Measurements from ENCODE around the gene PRR22. TPM values are rescaled to one million over a fixed set of nuclear protein-coding genes. Genes with fewer than 3 reads are reported as not detected.
"Not testable (repeated sequence)": the region's sequence is repeated elsewhere in the genome, so short reads cannot be mapped to it uniquely, and the experiment has no call there.

PRR22 gene
- total and polyA plus RNA-seq, 2 donors (not counting 1 experiment from before 2014, with no cell fraction given) = 3.4 to 5.6 TPM

GRCh38 chr19:5749505-5749904, 35.0 kb downstream of the PRR22 start:
- Histone ChIP-seq H3K4me3 (ENCODE audit: control extremely low read depth in 1 of 5, extremely low read depth in 1 of 5, insufficient read depth in 1 of 5, low read depth in 2 of 5, low read length in 4 of 5) (no peak overlapping the region), H3K27me3 (replicated peaks in 1 of 4; ENCODE audit: control extremely low read depth in 1 of 4, control insufficient read depth in 3 of 4, insufficient read depth in 4 of 4, low read length in 3 of 4) (peaks cover 0 to 7% (median 1%) of the 10 kb centered on the region in 4 experiments), H3K9me3 (ENCODE audit: control extremely low read depth in 1 of 3, control insufficient read depth in 2 of 3, insufficient read depth in 1 of 3, low read length in 2 of 3) (no peaks in the 10 kb centered on the region), H2AFZ (ENCODE audit: insufficient read depth, low read depth, low read length, poor library complexity, severe bottlenecking) (no peak overlapping the region), H3K27ac (ENCODE audit: low read length in 2 of 2) (no peak overlapping the region), H3K9ac (ENCODE audit: low read length) (no peak overlapping the region), H3K4me2 (replicated peaks; ENCODE audit: low read depth, low read length, poor library complexity, severe bottlenecking) (no peak overlapping the region), H3K36me3 (replicated peaks in 1 of 2; ENCODE audit: control extremely low read depth in 1 of 2, control insufficient read depth in 1 of 2, extremely low read depth in 1 of 2, insufficient read depth in 2 of 2, low read length in 1 of 2) (no peaks in the 10 kb centered on the region), H3K79me2 (ENCODE audit: control insufficient read depth, insufficient read depth, low read length) (no peaks in the 10 kb centered on the region), H4K20me1 (ENCODE audit: control insufficient read depth, insufficient read depth, low read length, poor library complexity, severe bottlenecking) (no peaks in the 10 kb centered on the region), H3K4me1 (ENCODE audit: control insufficient read depth in 2 of 2, insufficient read depth in 2 of 2, low read length in 2 of 2) (no peaks in the 10 kb centered on the region)
- no peak overlapping the region for H3K4me3 Mint-ChIP-seq
- H3K9me3 Mint-ChIP-seq (ENCODE audit: insufficient read depth) = no peaks in the 10 kb centered on the region
- intact Hi-C loops (cut with micrococcal nuclease) = no loop called here
- WGBS (ENCODE audit: insufficient coverage) = no CpG with 5 or more reads among the region's 5 CpGs
- CTCF ChIA-PET = interaction anchor here (0.7 kb wide), 1 partner anchor 343 kb away, joined by 5 read pairs; no protein-coding TSS in a partner anchor
- no peak for DNase-seq
- H3K4me1 Mint-ChIP-seq = no peaks in the 10 kb centered on the region
- ATAC-seq (ENCODE audit: low read depth) = no peak
- no peak for TF ChIP-seq EZH2 (IDR thresholded peaks at IDR 0.05; ENCODE audit: borderline replicate concordance, insufficient read depth, low read depth, low read length, poor library complexity, severe bottlenecking)
- no peak for TF ChIP-seq CTCF (IDR thresholded peaks at IDR 0.05)
- POLR2A ChIA-PET = no interaction called here
- H3K27ac Mint-ChIP-seq = no peak overlapping the region
- H3K27me3 Mint-ChIP-seq = peaks cover 8% of the 10 kb centered on the region

GRCh38 chr19:5748920-5749319, 35.6 kb downstream of the PRR22 start:
- H4K20me1 ChIP-seq (ENCODE audit: control insufficient read depth, insufficient read depth, low read length, poor library complexity, severe bottlenecking); H3K79me2 ChIP-seq (ENCODE audit: control insufficient read depth, insufficient read depth, low read length); H2AFZ ChIP-seq (ENCODE audit: insufficient read depth, low read depth, low read length, poor library complexity, severe bottlenecking); H3K27me3 Mint-ChIP-seq; H3K4me1 ChIP-seq (ENCODE audit: control insufficient read depth in 2 of 2, insufficient read depth in 2 of 2, low read length in 2 of 2); H3K9me3 ChIP-seq (ENCODE audit: control extremely low read depth in 1 of 3, control insufficient read depth in 2 of 3, insufficient read depth in 1 of 3, low read length in 2 of 3); H3K4me1 Mint-ChIP-seq; H3K4me3 Mint-ChIP-seq; H3K9ac ChIP-seq (ENCODE audit: low read length); H3K4me3 ChIP-seq (ENCODE audit: control extremely low read depth in 1 of 5, extremely low read depth in 1 of 5, insufficient read depth in 1 of 5, low read depth in 2 of 5, low read length in 4 of 5); DNase-seq; ATAC-seq (ENCODE audit: low read depth); H3K4me2 ChIP-seq (replicated peaks; ENCODE audit: low read depth, low read length, poor library complexity, severe bottlenecking); H3K27me3 ChIP-seq (replicated peaks in 1 of 4; ENCODE audit: control extremely low read depth in 1 of 4, control insufficient read depth in 3 of 4, insufficient read depth in 4 of 4, low read length in 3 of 4); intact Hi-C loops (cut with micrococcal nuclease); H3K36me3 ChIP-seq (replicated peaks in 1 of 2; ENCODE audit: control extremely low read depth in 1 of 2, control insufficient read depth in 1 of 2, extremely low read depth in 1 of 2, insufficient read depth in 2 of 2, low read length in 1 of 2); H3K27ac ChIP-seq (ENCODE audit: low read length in 2 of 2); H3K9me3 Mint-ChIP-seq (ENCODE audit: insufficient read depth); H3K27ac Mint-ChIP-seq; POLR2A ChIA-PET: not testable (repeated sequence)
- CTCF ChIA-PET = interaction anchor here (0.7 kb wide), 1 partner anchor 342 kb away, joined by 5 read pairs; no protein-coding TSS in a partner anchor
- 79% methylated on average over 5 of the region's 6 CpGs for WGBS (ENCODE audit: insufficient coverage)

- ATAC-seq (ENCODE audit: low read depth); H3K27me3 ChIP-seq (replicated peaks in 1 of 4; ENCODE audit: control extremely low read depth in 1 of 4, control insufficient read depth in 3 of 4, insufficient read depth in 4 of 4, low read length in 3 of 4); H3K4me1 ChIP-seq (ENCODE audit: control insufficient read depth in 2 of 2, insufficient read depth in 2 of 2, low read length in 2 of 2); H3K4me1 Mint-ChIP-seq; intact Hi-C loops (cut with micrococcal nuclease); H3K4me3 Mint-ChIP-seq; POLR2A ChIA-PET; H3K9ac ChIP-seq (ENCODE audit: low read length); H3K4me3 ChIP-seq (ENCODE audit: control extremely low read depth in 1 of 5, extremely low read depth in 1 of 5, insufficient read depth in 1 of 5, low read depth in 2 of 5, low read length in 4 of 5); H4K20me1 ChIP-seq (ENCODE audit: control insufficient read depth, insufficient read depth, low read length, poor library complexity, severe bottlenecking); H3K79me2 ChIP-seq (ENCODE audit: control insufficient read depth, insufficient read depth, low read length); H3K4me2 ChIP-seq (replicated peaks; ENCODE audit: low read depth, low read length, poor library complexity, severe bottlenecking); H3K9me3 ChIP-seq (ENCODE audit: control extremely low read depth in 1 of 3, control insufficient read depth in 2 of 3, insufficient read depth in 1 of 3, low read length in 2 of 3); H3K27me3 Mint-ChIP-seq; DNase-seq; H2AFZ ChIP-seq (ENCODE audit: insufficient read depth, low read depth, low read length, poor library complexity, severe bottlenecking); H3K36me3 ChIP-seq (replicated peaks in 1 of 2; ENCODE audit: control extremely low read depth in 1 of 2, control insufficient read depth in 1 of 2, extremely low read depth in 1 of 2, insufficient read depth in 2 of 2, low read length in 1 of 2); H3K27ac ChIP-seq (ENCODE audit: low read length in 2 of 2); CTCF ChIA-PET; H3K9me3 Mint-ChIP-seq (ENCODE audit: insufficient read depth); H3K27ac Mint-ChIP-seq: not testable (repeated sequence)
- WGBS (ENCODE audit: insufficient coverage) = 92% methylated on average over 5 of the region's 10 CpGs
These were observed 39.5 kb downstream of the PRR22 start for GRCh38 chr19:5744999-5745398.
